Epithelial cell of esophagus (primary cell): Measurements from ENCODE around the gene TMEM123.
A peak's percentile ranks its signal among the peaks of the same experiment; 100 is the strongest.
"Not testable (repeated sequence)": the region's sequence is repeated elsewhere in the genome, so short reads cannot be mapped to it uniquely, and the experiment has no call there.

Experiments used
- DNase-seq: peaks from one replicate; pipeline ENCODE4 v3.0.0; 2010; ENCODE audit warnings: low read depth
- H3K4me3 ChIP-seq: 2 replicates; pipeline ENCODE4 v1.5.1; 2011; ENCODE audit warnings: mild to moderate bottlenecking, low read length, control low read depth
- CTCF ChIP-seq: IDR thresholded peaks from 2 replicates; pipeline ENCODE4 v1.5.1; 2011; ENCODE audit warnings: low read depth, mild to moderate bottlenecking, low read length, control low read depth, inconsistent platforms; ENCODE audit not compliant: insufficient read depth; ENCODE audit errors: missing control alignments

Gene TMEM123

GRCh38 chr11:102449651-102450570, 2.7 kb downstream of the TMEM123 start:
- no peak for TF ChIP-seq CTCF
- DNase-seq: no peak
- H3K4me3 ChIP-seq: peak overlapping the region; percentile 12

- no peak overlapping the region for H3K4me3 ChIP-seq
- no peak for TF ChIP-seq CTCF
- DNase-seq: no peak
Observed at GRCh38 chr11:102448869-102449224, 3.7 kb downstream of the TMEM123 start.

DNA sequence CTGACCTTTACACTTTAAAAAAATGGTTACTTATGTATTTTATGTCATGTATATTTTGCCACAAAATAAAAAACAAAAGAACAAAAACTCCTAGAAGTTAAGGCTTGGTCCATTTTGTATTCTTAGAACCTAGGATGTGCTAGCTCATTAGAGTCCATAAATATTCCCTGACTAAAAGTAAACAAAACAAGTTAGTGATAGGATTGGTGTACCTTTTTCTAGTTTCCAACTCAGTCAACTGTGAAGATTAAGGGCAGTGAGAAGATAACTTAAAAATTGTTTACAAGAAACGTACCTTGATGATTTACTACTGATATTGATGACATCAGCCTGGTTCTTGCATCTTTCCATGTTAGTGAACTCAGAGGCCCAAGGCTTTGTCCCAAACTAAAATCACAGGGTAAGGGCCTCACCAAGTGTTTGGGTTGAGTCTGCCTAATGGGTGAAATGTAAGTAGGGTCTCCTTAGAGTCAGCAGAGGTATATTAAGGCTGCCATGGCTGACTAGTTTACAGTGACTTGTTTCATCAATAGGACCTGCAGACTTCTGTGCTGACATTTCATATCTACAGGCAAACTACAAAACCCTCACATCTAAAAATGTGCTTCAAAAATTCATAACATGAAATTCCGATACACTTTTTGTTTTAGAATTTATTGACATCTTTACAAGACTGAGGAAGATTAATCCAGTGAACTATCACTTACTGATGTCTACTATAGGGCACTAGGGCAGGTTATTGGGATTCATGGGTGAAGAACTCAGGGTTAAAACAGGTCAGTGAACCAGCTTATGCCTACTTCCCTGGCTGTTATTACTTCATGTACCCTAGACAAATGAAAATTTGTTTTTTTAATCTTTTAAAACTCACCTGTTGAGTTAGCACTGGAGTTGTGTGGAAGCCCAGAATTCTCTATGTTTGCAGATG, 4.4 kb downstream of the TMEM123 start:
- DNase-seq: no peak

DNA sequence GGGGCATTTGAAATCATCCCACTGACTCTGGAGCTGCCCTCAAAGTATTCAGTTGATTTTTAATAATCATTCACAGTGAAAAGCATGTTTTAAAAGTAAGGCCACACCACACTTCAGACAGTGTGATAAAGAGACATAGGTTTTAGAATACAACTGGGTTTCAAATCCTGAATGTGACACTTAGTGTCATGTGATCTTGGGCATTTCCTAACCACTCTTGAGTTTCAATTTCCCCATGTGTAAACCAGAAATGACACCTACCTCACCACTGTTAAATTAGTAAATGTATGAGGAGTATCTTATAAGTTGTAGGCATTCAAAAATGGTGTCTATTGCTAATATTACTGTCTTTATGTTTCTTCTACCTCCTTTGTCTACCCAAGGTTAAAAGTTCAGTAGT, 5.4 kb downstream of the TMEM123 start:
- DNase-seq: no peak
- H3K4me3 ChIP-seq: no peak overlapping the region
- TF ChIP-seq CTCF: no peak

More for the DNA sequence above, 4.4 kb downstream of the TMEM123 start:
- TF ChIP-seq CTCF: no peak
- H3K4me3 ChIP-seq: no peak overlapping the region

DNA sequence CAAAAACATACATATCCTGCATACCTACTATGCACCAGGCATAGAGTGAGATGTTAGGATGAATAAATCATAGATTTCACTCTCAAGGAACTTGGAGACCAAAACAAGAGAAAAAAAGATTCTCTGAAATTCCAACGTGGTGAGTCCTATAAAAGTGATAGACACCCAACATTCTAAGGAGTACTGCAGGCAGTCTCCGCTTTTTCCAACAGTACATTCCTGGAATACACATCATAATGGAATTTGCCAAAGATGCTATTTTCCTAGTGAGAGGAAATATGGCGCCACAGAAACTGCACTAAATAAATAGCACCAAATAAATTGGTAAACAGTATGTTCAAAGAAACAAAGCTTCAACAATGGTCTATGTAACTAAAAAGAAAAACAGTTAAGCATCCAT, 6.0 kb downstream of the TMEM123 start:
- DNase-seq: peak; percentile 55
- no peak overlapping the region for H3K4me3 ChIP-seq
- TF ChIP-seq CTCF: no peak

- DNase-seq, H3K4me3 ChIP-seq: not testable (repeated sequence)
Observed at GRCh38 chr11:102444693-102445092, 7.9 kb downstream of the TMEM123 start.

DNA sequence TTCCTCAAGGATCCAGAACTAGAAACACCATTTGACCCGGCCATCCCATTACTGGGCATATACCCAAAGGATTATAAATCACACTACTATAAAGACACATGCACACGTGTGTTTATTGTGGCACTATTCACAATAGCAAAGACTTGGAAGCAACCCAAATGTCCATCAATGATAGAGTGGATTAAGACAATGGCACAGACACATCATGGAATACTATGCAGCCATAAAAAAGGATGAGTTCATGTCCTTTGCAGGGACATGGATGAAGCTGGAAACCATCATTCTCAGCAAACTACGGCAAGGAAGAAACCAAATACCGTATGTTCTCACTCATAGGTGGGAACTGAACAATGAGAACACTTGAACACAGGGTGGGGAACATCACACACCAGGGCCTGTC, 8.4 kb downstream of the TMEM123 start:
- DNase-seq, H3K4me3 ChIP-seq: not testable (repeated sequence)

DNA sequence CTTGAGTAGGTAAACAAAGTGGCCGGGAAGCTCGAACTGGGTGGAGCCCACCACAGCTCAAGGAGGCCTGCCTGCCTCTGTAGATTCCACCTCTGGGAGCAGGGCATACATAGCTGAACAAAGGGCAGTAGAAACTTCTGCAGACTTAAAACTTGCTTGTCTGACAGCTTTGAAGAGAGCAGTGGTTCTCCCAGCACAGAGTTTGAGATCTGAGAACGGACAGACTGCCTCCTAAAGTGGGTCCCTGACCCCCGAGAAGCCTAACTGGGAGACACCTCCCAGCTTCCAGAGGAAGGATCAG, 13.6 kb downstream of the TMEM123 start:
- not testable (repeated sequence) for H3K4me3 ChIP-seq, DNase-seq
